HEK293 (cell line): ENCODE data around the gene SLC39A11.

Experiments used
- CTCF ChIP-seq: fragments of 450-650 bp; formaldehyde crosslinking; IDR thresholded peaks from 2 replicates; pipeline ENCODE4 v1.5.1; 2016; ENCODE audit warnings: missing biosample characterization, missing genetic modification characterization
- ZNF707 ChIP-seq: fragments of 450-650 bp; formaldehyde crosslinking; IDR thresholded peaks from 2 replicates; pipeline ENCODE4 v1.5.1; 2016; ENCODE audit warnings: missing biosample characterization, missing genetic modification characterization

- TF ChIP-seq ZNF707 (no peak), CTCF (tag by site-specific recombination) (no peak)
These were observed 485.8 kb downstream of the SLC39A11 start for GRCh38 chr17:72606656-72607055.
